Ureter (tissue), 1 donor: ENCODE data around the gene METTL4. TPM values are rescaled to one million over a fixed set of nuclear protein-coding genes. Genes with fewer than 3 reads are reported as not detected.

Experiments used
- DNase-seq: peaks from one replicate; pipeline ENCODE4 v3.0.0-alpha.2; 2020; ENCODE audit warnings: low spot score
- total RNA-seq: library from RNA; stranded (reverse); gene quantifications from one replicate; pipeline ENCODE4 v1.2.4, GENCODE V29; 2023
- donor health status: DM: yes; HTN: yes; CAD: no.

METTL4 gene
- total RNA-seq, 1 donor from 2014 or later, result 12.9 TPM

DNA sequence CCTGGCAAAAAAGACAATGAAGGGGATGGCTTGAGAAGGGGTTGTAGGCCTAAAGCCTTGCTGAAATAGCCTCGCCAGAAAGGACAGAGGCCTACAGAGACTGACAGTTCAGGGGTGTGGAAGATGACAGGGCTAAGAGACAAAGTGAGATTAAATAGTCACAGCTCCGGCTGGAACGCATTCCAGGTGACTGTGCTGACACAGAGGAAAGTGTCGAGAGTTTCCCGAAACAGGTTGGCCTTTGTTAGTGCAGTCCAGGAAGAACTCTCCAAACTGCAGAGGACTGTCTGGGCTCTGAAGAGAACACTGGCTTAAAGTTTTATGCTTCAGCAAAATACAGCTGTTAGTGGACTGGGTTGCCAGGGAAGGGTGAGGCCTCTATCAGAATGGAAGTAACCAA lies 52.8 kb downstream of the METTL4 start:
- DNase-seq, result no peak

DNA sequence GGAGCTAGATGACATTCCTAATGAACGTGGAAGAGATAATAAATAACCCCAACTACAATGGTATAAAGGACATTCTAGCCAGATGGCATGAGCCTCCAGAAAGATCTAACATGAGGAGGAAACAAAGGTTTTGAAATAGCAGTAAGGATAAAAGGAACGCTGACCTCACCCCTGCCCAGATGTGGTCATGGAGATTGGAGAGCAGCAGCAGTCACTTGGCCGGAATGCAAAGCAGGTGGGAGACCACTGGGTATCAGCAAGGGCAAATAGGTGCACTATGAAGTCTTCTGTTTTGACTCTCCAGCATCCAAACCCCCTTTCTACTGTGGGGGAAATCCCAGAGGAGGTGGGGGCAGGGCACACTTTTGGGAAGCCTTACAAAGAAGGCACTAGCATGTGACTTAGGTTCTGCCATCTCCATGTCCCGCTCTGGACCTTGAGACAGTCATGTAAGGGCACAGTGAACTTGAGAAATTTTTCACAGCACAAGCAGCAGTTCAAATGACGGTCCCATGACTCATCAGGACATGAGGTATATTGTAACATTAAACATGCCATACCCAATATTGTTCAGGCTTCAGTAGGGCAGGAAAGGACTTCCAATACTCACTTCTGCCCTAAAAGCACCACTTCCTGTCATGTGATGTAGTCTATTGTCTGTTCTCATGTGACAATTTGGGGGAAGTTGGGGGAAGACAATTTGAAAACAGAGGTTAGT lies 55.2 kb downstream of the METTL4 start:
- no peak for DNase-seq

DNA sequence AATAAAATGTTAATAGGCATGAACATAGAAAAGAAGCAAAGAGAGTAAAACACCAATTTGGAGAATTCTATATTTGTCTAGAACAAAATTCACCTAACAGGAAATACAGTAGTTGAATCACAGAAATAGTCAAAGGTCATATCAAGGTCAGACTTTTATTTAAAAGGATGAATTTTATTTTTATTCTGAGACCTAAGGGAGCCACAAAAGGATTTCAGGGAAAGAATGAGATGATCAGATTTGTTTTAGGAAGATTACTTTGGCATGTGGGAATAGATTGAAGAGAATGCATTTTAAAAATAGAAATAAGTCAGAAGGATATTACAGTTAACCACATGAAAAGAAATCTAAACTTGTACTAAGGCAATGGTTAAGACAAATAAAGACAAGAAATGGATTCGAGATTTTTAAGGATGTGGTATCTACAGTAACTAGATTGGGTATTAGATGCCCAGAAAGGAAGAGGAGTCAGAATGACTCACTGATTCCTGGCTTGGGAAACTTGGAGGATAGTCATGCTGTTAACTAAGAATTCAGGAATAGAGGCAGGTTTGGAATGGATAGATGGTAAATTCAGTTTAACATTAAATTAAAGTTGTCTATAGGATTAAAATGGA lies 56.0 kb downstream of the METTL4 start:
- DNase-seq, result no peak

DNA sequence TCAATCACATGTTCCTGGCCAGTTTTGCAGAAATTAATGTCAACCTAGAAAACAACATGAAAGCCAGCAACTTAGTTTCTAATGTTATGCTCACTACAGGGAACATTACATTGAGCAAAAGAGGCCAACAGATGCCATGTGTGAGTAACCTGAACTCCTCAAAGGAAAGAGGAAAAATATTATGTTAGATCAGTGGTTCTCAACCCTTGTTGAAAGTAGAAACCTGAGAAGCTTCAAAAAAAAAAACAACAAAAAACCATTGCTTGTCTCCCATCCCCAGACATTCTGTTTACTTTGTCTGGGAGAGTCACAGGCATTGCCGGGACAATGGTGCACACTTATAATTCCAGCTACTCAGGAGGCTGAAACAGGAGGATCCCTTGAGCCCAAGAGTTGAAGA lies 57.7 kb downstream of the METTL4 start:
- no peak for DNase-seq

DNA sequence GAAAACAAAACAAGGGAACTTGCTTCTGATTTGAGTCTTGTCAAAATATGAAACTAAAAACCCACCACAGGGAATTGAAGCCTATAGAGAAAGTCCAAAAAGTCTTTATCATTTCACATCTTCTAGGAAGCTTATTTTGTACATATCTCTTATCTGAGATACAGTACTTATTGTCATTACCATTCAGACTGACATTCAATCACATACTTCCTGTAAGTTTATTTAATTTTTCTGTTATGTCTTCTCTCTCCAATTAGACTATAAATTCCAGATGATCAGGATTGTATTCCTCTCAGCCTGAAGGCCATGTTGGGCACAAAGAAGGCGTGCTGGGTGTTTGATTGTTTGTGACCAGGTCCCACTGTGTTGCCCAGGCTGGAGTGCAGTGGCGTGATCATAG lies 59.2 kb downstream of the METTL4 start:
- DNase-seq, result no peak

DNA sequence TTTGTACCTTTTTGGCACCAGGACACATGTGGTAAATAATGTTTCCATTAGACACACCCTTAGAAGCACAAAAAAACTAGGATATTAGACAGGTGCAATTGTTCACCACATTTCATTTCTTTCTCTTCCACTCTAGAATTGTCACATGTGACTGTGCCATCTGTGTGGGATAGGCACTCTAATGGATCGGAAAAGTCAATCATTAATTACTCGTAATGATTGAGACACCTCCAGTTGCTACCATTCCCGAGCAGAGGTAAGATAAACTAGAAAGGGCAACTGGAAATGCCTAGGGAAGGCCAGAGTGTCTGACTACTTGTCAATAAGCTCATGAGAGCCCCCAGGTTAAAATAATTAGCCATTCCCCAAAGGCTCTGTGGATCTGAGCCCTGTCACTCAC lies 59.9 kb downstream of the METTL4 start:
- no peak for DNase-seq

DNA sequence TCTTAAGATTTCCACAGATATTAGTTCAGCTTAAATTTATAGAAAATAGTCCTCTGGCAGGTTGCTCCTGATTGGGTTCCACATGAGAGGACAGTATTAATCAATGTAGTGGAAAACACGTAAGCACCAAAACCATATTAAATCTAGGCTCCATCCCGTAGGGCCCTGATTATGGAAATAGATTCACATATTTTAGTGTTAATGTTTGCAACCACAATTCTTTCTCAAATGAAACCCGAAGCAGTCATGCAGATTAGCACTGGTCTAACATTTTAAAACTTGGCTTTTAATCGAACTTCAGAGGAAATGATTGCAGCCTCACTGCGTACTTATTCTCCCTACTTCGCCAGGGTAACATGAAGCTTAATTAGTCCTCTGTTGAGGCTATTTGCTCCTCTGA lies 60.9 kb downstream of the METTL4 start:
- no peak for DNase-seq

DNA sequence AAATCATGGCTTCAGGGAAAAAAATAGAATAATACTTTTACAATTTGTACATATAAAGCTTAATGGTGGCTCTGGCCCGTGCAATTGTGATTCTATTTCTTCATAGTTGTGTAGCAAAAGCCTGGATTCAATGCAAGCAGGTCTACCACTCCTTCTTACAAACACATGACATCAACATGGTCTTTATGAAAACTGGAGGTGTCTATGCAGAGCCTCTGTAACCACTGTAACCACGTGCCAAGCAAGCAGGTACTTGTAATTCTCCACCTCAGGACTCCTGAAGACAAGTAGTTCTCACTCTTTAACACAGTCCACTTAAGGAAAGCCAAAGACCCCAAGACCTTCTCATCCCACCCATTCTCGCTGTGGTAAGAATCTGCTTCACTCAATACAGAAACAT lies 62.6 kb downstream of the METTL4 start:
- no peak for DNase-seq

DNA sequence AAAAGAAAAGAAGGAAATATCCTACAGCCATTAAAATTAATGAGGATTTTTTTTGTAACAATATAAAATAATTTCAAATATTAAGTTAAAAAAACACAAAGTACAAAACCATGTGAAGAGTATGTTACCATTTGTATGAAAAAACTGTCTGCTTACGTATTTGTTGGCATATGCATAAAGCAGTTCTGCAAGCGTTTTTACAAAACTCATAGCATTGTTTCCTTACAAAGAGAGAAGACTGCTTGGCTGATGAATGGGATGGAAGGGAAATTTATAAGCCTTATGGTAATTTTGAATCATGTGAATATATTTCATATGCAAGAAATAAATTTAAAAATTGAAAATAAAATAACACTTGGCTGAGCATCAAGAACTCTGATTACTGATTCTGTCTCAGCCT lies 63.1 kb downstream of the METTL4 start:
- DNase-seq, result no peak

DNA sequence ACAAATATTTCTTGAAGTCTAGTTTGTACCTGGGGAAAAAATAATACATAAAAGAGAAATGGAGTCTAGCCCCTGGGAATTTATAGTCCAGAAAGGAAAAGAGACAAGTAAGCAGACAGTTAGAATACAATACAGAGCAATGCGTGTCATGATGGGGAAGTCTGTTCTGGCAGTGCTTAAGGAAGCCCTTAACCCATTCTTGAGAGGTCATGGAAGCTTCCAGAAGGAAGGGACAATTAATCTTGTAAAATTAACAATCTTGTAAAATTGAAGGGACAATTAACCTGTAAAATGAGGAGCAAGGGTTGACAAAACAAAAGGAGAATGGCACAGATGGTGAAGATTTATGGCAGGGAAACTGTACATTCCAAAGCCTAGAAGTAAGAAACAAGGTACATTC lies 66.7 kb downstream of the METTL4 start:
- no peak for DNase-seq

DNA sequence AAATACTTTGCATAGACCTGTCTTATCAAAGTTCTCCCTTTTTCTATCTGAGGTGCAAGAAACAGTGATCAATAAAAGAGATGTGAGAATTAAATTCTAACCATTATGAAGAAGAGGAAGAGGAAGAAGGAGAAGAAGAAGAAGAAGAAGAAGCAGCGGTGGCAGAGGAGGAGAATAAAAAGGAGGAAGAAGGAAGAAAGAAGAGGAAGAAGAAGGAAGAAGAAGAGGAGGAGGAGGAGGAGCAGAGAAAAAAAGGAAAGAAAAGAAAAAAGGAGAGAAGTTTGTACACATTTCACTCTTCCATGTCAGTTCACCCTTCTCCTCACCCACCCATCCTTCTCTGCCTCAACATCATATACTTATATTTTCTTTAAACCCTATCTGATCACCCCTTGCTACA lies 68.4 kb downstream of the METTL4 start:
- no peak for DNase-seq

DNA sequence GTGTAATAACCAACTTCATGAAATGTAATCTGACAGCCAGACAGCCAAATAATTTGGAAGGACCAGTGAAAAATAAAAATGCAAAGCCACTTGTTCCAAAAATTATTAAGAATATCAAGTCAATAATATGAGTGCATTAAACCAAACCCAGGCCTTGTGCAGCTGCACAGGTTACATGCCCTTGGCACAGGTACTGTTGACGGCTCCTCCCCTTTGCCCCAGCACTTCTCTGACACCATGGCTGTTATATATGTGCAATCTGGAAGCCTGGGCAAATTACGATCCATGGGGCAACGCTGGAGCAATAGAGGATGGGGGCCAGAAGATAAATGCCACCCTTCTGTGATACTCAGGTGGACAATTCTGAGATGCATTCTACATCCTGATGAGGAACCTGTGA lies 68.9 kb downstream of the METTL4 start:
- DNase-seq, result no peak

DNA sequence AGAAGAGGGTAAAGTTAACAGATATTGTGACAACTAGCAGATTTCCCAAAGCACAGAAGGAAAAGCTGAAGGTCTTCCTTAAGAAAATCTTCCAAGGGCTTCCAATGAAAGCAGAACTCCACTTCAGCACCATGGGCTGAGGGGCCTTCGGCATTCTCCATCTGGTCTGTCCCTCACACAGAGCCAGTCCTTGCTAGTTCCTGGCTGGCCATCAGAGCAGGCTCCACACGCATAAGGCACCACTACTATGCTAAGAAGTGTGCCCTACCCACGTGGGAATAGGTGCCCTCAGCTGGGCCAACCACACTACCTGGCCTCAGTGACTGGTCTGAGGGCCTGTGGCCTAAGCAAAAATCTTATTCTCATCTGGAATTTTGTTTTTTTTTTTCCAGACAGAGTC lies 73.5 kb downstream of the METTL4 start:
- DNase-seq, result no peak

DNA sequence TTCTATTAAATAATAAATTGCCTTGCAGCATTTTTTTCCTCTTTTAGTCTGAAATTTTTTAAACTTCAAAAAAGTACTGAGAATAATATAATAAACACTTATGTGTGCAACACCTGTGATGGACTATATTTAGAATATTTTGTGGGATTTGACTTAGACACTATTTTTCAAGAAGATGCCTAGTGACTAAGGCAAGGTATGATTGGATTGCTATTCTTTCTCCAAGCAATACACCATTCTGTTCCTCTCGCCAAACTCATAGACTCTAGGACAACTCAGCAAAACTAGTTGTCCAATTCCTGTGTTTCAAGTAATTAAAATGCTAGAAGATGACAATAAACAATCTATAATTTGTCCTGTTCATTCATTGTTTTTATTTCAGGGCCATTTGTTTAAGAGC lies 75.9 kb downstream of the METTL4 start:
- DNase-seq, result no peak

DNA sequence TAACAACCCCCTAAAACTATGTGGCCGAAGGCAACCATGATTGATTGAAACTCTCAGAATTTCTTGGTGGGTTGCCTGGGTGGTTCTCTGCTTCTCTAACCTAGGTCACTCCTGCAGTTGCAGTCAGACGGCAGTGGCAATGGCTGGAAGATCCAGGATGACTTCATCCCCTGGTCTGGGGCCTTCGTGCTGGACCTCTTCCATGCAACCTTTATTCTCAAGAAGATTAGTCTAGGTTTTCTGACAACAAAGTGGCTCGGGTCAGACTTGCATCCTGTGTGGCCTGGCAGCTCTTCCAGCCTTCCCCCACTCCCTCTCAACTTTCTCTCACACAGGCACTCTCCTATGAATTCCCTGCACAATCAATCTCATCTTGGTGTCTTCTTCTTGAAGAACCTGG lies 76.4 kb downstream of the METTL4 start:
- DNase-seq, result no peak

Other genes starting within 250 kb of the METTL4 start
- gene NDC80, start 52 bp upstream of the METTL4 start, total RNA-seq, result 0.91 TPM
- 83.8 TPM for gene SMCHD1, start 84.2 kb upstream of the METTL4 start, total RNA-seq